ENCODE measurements around the gene CAMK1D.
"Not testable (repeated sequence)": the region's sequence is repeated elsewhere in the genome, so short reads cannot be mapped to it uniquely, and the experiment has no call there.

CAMK1D gene

GRCh38 chr10:12492016-12492415, 142.7 kb downstream of the CAMK1D start:
- Histone ChIP-seq H2AFZ (ENCODE audit: low read length) (no peak overlapping the region), H4K20me1 (ENCODE audit: insufficient read depth, low read length) (no peaks in the 10 kb centered on the region), H3K4me2 (ENCODE audit: low read length) (no peak overlapping the region), H3K27me3 (ENCODE audit: insufficient read depth, low read length) (no peaks in the 10 kb centered on the region), H3K27ac (ENCODE audit: low read depth, low read length, poor library complexity, severe bottlenecking) (no peak overlapping the region), H3K9me3 (ENCODE audit: low read length) (no peaks in the 10 kb centered on the region), H3K4me1 (ENCODE audit: insufficient read depth, low read length, severe bottlenecking) (no peaks in the 10 kb centered on the region), H3K79me2 (ENCODE audit: insufficient read depth, low read length) (no peaks in the 10 kb centered on the region), H3K9ac (ENCODE audit: low read length) (no peak overlapping the region), H3F3A (ENCODE audit: insufficient read depth, low read length) (no peaks in the 10 kb centered on the region), H3K4me3 (ENCODE audit: low read depth, low read length, poor library complexity, severe bottlenecking) (no peak overlapping the region), H3K9me2 (ENCODE audit: low read depth, low read length) (no peaks in the 10 kb centered on the region), H3K36me3 (ENCODE audit: insufficient read depth, low read length) (no peaks in the 10 kb centered on the region)
- no peak for TF ChIP-seq EZH2 (IDR thresholded peaks at IDR 0.05; ENCODE audit: borderline replicate concordance, low read length)
- no peak for TF ChIP-seq CTCF (IDR thresholded peaks at IDR 0.05; ENCODE audit: low read length)

- H3F3A ChIP-seq (ENCODE audit: insufficient read depth, low read length); H2AFZ ChIP-seq (ENCODE audit: low read length); H3K79me2 ChIP-seq (ENCODE audit: insufficient read depth, low read length): not testable (repeated sequence)
Observed at GRCh38 chr10:12497046-12497445, 147.7 kb downstream of the CAMK1D start.

DNA sequence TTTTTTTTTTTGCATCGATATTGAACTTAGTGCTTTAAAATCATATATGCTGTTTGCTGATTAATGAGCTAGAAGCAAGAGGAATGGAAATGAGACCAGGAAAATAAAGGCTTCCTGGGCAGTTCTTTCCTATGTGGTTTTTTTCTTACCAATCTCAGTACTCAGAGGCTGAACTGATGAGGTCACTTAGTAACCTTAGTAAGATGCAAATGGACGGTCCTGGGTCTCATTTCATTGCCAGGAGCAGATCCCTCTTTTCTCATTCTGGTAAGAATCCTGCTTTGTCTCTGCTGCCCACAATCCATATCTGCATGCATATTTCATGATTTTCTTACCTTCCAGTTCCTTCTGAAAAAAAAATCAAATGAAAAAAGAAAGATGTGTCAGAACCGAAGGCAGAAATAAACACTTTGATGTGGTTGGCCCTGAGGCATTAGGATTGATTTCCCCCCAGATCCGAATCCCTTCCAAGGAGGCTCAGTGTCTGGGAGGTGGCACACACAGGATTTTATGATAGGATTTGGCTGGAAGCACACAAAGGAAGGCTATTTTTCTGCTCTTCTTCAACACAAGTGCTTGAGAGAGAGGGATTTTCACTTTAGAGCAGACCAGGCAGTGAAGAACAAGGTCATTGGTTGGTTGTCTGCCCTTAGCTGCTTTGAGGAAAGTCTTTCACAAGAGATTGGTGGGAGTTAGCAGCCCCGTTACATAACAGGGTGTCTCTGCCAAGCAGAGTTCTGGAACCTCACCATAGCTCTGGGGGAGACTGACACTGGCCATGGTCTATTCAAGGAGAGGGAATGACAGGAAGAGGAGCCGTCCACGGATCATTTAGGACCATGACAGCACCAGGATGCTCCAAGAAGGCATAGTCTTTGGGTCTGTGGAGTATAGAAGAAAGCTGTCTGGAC, 150.0 kb downstream of the CAMK1D start:
- H3K36me3 ChIP-seq (ENCODE audit: insufficient read depth, low read length): no peaks in the 10 kb centered on the region
- no peak overlapping the region for H3K9ac ChIP-seq (ENCODE audit: low read length)
- no peaks in the 10 kb centered on the region for H3K27me3 ChIP-seq (ENCODE audit: insufficient read depth, low read length)
- H3K79me2 ChIP-seq (ENCODE audit: insufficient read depth, low read length): no peaks in the 10 kb centered on the region
- no peak overlapping the region for H3K4me2 ChIP-seq (ENCODE audit: low read length)
- no peaks in the 10 kb centered on the region for H3K4me1 ChIP-seq (ENCODE audit: insufficient read depth, low read length, severe bottlenecking)
- no peaks in the 10 kb centered on the region for H3F3A ChIP-seq (ENCODE audit: insufficient read depth, low read length)
- H3K4me3 ChIP-seq (ENCODE audit: low read depth, low read length, poor library complexity, severe bottlenecking): no peak overlapping the region
- H3K9me3 ChIP-seq (ENCODE audit: low read length): no peaks in the 10 kb centered on the region
- no peaks in the 10 kb centered on the region for H3K9me2 ChIP-seq (ENCODE audit: low read depth, low read length)
- H3K27ac ChIP-seq (ENCODE audit: low read depth, low read length, poor library complexity, severe bottlenecking): no peak overlapping the region
- no peaks in the 10 kb centered on the region for H4K20me1 ChIP-seq (ENCODE audit: insufficient read depth, low read length)
- no peak overlapping the region for H2AFZ ChIP-seq (ENCODE audit: low read length)
- no peak for TF ChIP-seq CTCF (IDR thresholded peaks at IDR 0.05; ENCODE audit: low read length)
- TF ChIP-seq EZH2 (IDR thresholded peaks at IDR 0.05; ENCODE audit: borderline replicate concordance, low read length): no peak

More at GRCh38 chr10:12497046-12497445, 147.7 kb downstream of the CAMK1D start:
- not testable (repeated sequence) for H3K9ac ChIP-seq (ENCODE audit: low read length); H3K4me1 ChIP-seq (ENCODE audit: insufficient read depth, low read length, severe bottlenecking); H3K4me2 ChIP-seq (ENCODE audit: low read length); H3K36me3 ChIP-seq (ENCODE audit: insufficient read depth, low read length); H3K9me2 ChIP-seq (ENCODE audit: low read depth, low read length); H3K27ac ChIP-seq (ENCODE audit: low read depth, low read length, poor library complexity, severe bottlenecking); H3K9me3 ChIP-seq (ENCODE audit: low read length); H4K20me1 ChIP-seq (ENCODE audit: insufficient read depth, low read length); H3K27me3 ChIP-seq (ENCODE audit: insufficient read depth, low read length); H3K4me3 ChIP-seq (ENCODE audit: low read depth, low read length, poor library complexity, severe bottlenecking)
